ENCODE data around the gene RNU5B-1. TPM values are rescaled to one million over a fixed set of nuclear protein-coding genes. Genes with fewer than 3 reads are reported as not detected.

The RNU5B-1 gene
- total and polyA plus RNA-seq, 9 of the 15 experiments (the other 6 are each of a cell fraction or from before 2014, with no cell fraction given), result 14.2 TPM; not detected in 8

- TF ChIP-seq CHD7 (IDR thresholded peaks at IDR 0.05; ENCODE audit: low read depth, low read length), result no peak
- TF ChIP-seq ARID1B (IDR thresholded peaks at IDR 0.05), result peak; percentile 87
- TF ChIP-seq HMGN3 (IDR thresholded peaks at IDR 0.05; ENCODE audit: borderline replicate concordance, extremely low read depth, insufficient read length, low read depth, low read length), result no peak
- peak; percentile 63 for TF ChIP-seq EP300 (IDR thresholded peaks at IDR 0.05; ENCODE audit: low read length)
- no peak for TF ChIP-seq POLR2G (IDR thresholded peaks at IDR 0.05; ENCODE audit: low read depth, low read length)
- TF ChIP-seq HDAC1 (IDR thresholded peaks at IDR 0.05), result 0 out of 4 replicates have a peak, but pooled peaks of 1 of the 2 experiments have one; percentile 41
- TF ChIP-seq MEIS2 (IDR thresholded peaks at IDR 0.05; ENCODE audit: partially characterized antibody), result peak; percentile 29
- TF ChIP-seq SMARCE1 (IDR thresholded peaks at IDR 0.05), result peak; percentile 95
- TF ChIP-seq SRSF7 (optimal IDR thresholded peaks at IDR 0.05; ENCODE audit: low read depth, low read length), result no peak
- no peak for TF ChIP-seq ATF4 (CRISPR knock-in tag; IDR thresholded peaks at IDR 0.05)
- TF ChIP-seq ZNF431 (CRISPR knock-in tag; IDR thresholded peaks at IDR 0.05), result no peak
- TF ChIP-seq DPF2 (IDR thresholded peaks at IDR 0.05), result peak; percentile 77
Measured at GRCh38 chr15:65275728-65276126, 28.8 kb upstream of the RNU5B-1 start (continued).

Data from K562 (cell line).